ENCODE data around the gene AUTS2.

DNA sequence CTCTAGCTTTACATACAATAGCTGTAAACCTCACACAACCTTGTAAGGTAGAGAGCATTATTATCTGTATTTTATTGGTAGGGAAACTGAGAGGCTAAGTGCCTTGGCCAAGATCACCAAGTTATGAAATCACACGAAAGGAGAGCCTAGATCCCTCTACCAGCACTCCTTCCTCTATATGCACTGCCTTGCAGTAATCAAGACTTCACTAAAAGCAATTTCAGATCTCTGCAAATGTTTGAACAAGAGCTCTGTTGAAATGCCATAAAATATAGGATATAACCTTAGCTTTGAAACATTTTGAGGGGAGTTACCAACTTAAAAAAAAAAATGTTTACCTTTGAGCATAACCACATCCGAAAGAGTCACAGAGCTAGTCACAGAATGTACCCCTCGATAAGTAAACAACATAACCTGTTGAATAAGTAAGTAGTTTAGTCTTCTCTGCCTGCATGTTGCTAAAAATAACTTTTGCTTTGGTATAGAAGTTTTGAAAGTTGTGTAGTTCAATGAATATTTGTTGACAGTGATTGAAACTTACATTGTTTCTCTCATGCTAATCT, 709.4 kb downstream of the AUTS2 start:
- TF ChIP-seq LEF1 (IDR thresholded peaks at IDR 0.05; ENCODE audit: borderline replicate concordance) (no peak), FOXA1 (IDR thresholded peaks at IDR 0.05) (no peak)
